T-helper 1 cell treated with Interleukin-12 subunit alpha and Interleukin-12 subunit beta and Interleukin-4 antibody, amounts not matched to agents 30 ng/mL and 1 ng/mL, for 36 hours (primary cell): ENCODE measurements around the gene ADAMTS2. TPM values are rescaled to one million over a fixed set of nuclear protein-coding genes. Genes with fewer than 3 reads are reported as not detected.

Experiments
- intact Hi-C: fragments of 100-400 bp; cut with micrococcal nuclease; formaldehyde crosslinking; loops from one replicate; pipeline ENCODE4 v1.15.1; 2024
- total RNA-seq: library from RNA; stranded (reverse); gene quantifications from 2 replicates; pipeline ENCODE4 v1.2.3, GENCODE V29; 2022

Gene ADAMTS2
- total RNA-seq, 1 donor from 2014 or later, result not detected

DNA sequence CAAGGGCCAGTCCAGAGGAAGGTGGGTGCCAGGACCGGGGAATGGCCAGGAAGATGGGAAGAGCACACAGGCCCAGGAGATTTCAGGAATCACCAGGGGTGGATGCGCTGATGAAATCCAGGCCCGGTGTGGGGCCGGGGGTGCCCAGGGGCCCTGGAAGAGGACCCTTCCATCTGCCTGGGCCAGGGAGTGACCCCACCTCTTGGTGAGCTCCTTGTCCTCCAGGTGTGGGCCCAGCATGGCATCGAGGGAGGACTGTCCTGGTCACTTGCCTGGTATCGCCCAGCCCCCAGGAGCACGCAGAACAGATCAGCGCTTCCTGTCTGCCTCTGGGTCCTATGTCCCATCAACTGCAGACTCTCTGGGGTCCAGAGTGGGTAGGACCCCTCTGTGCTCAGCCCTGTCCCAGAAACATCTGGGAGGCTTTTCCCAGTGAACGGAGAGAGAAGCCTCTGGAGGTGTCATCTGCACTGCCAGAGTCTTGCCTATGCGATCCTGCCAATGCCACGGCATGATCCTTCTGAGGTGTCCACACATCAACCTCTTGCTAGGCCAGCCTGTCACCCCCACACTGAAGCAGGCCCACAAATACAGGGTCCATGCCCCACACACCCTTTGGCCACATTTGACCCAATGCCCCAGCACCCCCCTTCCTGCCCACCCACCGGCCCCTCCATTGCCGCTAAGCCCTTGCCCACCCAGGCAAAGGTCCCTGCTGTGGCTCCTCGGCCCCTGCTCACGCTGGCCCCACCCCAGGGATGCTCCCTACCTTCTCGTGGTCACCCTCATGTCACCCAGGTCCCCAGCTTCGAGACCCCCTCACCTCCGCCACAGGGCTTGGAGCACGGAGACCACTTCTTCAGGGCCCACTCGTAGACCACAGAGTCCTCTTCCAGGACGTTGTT lies 217.9 kb downstream of the ADAMTS2 start:
- intact Hi-C loops, result no loop called here

DNA sequence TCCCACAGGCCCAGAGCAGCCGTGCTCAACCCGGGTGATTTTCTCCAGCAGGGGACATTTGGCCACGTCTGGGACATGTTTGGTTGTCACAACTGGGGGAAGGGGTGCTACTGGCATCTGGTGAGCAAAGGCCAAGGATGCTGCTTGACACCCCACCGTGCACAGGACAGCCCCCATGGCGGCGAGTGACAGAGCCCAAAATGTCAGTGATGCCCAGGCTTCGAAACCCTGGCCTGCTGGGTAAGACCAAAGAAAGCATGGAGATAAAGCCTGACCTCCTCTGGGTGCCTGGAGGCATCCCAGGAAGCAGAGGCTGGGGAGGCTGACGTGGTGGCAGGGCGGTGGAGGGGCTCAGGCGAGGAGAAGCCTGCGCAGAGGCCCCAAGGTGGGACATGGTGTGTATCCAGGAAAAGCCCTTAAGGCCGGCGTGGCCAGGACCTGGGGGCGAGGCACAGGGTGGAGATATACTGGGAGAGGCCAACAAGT lies 218.7 kb downstream of the ADAMTS2 start:
- intact Hi-C loops, result no loop called here

DNA sequence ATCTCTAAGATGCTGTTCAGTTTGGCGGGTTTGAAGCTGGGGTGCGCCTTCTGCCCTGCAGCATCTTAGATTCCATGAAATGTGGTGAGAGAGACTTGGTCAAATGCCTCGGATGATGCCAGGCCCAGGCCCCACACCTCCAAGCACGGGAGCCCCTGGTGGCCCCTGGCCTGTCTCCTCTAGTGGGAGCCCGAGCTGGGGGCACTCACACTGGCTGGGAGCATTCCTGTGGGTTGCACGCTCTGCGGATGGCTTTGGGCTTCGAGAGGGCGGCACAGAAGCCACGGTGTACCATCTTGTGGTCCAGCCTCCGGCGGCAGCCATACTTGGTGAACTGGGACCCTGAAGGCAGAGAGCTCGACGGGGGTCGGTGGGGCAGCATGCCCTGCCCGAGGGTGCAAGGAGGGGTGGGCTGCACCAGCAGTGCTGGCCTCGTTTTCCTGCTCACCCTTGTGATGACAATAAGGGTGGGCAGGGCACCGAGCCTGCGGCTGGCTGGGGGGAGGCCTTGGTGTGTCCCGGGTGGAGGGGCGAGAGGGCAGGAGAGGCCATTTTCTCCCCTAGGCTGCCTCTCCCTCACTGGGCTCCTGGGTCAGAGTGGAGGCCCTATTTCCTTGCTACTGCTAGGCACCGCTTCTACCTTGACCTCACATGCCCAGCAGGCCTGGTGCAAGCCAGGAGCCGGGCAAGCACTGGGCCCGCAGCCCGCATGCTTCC lies 219.3 kb downstream of the ADAMTS2 start:
- intact Hi-C loops, result no loop called here

DNA sequence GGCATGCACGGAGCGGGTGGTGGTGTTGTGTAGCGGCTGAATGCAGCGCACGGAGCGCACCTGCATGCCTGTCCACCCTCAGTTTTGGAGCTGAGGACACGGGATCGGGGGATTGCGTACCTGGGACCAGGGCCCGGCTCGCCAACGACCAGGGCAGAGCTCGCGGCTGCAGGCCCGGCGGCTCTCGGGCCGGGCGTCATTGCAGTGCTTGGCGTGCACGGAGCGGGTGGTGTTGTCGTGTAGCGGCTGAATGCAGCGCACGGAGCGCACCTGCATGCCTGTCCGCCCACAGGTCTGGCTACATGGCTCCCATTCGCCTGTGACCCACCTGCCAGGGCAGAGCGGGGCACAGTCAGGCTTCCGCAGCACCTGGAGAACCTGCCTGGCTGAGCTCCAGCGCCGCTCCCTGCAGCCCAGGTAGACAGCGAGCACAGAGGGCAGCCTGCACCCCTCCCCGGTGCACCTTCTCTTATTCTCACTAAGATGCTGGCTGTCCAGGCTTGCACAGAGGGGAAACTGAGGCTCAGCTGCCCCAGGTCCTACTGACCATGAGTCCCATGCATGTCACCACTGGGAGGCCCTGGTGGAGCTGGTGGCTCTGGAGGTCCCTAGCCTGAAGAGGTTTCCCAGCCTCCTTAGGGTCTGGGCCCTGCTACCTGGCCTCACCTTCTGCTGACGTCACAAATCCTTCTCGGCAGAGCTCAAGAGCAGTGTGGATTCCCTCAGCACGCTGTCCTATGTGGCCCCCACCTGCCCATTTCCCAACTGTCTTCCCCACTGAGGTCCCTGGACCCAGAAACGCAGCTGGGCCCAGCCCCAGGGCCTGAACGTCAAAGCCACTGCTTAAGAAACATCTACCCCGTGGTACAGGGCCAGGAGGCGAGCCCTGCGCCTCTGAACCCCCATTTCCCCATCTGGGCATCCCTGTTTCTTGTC lies 220.1 kb downstream of the ADAMTS2 start:
- intact Hi-C loops, result no loop called here

DNA sequence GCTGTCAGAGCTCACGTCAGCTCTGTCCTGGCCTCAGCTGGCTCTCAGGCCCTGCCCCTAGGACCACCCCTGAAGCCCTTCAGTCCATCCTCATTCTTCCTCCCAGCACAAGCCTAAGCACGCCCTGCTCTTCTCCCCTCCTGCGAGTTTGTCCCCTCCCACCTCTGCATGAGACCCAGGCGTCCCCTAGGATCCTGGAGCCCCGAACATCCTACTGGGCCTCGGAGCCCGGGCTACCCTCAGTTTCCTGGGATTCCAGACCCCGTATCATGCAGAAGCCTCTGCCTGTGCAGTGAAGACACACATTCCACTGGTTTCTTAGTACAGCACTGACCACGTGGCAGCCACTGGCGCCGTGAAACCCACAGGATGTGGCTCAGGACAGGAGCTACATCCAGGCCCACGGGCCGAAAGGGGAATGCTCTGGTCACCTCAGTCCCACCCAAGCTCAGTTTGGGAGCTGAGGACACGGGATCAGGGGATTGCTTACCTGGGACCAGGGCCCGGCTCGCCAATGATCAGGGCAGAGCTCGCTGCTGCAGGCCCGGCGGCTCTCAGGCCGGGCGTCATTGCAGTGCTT lies 220.9 kb downstream of the ADAMTS2 start:
- intact Hi-C loops, result no loop called here

DNA sequence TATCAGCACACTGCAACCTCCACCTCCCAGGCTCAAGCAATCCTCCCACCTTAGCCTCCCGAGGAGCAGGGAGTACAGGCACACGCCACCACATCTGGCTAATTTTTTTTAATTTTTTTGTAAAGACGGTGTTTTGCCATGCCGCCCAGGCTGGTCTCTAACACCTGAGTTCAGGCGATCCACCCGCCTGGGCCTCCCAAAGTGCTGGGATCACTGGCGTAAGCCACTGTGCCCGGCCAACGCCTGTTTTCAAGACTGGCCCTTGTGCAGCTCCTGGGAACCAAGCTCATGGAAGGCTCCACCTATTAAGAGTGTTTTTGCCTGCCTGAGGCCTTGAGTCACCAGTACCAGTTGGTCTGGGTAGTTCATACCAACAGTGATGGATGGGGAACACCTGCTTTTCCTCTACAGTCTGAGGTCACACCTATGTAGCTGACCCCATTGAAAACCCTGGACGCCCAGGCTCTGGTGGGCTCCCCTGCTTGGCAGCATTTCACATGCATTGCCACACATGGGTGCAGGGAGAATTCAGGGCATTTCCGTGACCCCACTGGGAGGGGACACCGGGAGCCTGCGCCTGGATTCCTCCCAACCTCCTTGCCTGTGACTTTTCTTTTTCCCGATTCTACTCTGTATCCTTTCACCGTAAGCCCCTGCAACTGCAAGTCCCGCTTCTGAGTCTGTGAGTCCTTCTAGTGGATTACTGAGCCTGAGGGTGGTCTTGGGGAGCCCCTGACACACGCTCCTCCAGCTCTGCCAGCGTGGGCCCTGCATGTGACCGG lies 221.6 kb downstream of the ADAMTS2 start:
- intact Hi-C loops, result no loop called here

DNA sequence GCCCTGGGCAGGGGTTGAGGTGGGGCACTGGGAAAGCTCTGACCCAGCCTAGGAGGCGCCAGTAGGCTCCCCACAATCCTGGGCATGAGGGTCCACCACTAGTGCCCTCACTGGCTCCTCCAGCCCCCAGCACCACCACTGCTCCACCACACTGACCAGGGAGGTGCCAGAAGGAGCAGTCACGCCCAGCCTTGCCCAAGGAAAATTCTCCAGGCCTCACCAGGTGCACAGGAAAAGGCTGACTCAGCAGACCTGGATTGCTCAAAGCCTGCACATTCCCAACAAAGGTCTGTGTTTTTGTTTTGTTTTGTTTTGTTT lies 222.2 kb downstream of the ADAMTS2 start:
- intact Hi-C loops, result no loop called here

DNA sequence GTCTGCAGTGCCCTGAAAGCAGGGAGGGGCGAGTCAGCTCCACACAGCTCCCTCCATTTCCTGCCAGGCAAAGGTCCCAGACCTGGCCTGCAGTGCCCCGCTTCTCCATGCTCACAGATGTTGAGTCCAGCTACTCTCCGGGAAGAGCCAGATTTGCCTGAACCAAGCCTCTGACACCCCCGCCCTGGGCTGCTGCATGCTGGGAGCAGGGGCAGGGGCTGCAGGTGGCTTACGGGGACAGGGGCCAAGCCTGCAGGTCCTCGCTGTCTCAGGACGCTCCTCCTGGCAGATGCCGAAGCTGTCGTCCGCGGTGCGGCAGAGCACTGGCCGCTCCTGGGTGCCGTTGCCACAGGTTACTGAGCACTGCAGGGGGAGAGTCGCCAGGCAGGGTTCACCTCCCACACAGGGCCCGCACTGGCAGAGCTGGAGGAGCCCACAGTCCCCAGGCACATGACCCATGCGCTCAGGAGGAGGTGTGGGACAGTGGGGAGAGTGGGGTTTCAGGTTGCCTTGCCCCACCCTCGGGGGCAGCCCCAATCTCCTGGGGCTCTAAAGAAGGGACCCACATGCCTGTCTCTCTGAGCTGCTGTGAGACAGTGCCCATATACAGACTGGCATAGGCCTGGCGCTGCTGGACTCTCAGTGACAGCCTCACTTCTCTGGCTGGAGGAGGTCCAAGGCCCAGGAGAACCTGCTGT lies 222.7 kb downstream of the ADAMTS2 start:
- intact Hi-C loops, result no loop called here

DNA sequence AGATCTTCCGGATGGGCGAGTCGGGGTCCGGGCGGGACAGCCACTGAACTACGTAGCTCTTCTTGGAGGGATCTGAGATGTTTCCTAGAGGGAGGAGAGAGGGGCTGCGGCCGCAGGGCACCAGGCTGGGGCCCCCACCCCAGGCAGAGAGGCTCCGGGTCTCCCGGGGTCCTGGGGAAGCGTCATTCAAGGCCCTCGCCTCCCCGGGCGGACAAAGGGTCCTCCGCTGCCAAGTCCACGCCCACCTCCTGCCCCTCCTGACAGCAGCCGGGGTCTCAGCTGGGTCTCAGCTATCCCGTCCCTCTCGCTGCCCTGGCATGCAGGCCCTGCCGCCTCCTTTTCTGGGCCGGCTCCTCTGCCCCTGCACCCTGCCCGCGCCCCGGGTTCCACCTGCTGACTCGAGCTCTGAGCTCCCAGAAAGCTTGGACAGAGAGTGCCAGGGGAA lies 223.6 kb downstream of the ADAMTS2 start:
- intact Hi-C loops, result no loop called here

DNA sequence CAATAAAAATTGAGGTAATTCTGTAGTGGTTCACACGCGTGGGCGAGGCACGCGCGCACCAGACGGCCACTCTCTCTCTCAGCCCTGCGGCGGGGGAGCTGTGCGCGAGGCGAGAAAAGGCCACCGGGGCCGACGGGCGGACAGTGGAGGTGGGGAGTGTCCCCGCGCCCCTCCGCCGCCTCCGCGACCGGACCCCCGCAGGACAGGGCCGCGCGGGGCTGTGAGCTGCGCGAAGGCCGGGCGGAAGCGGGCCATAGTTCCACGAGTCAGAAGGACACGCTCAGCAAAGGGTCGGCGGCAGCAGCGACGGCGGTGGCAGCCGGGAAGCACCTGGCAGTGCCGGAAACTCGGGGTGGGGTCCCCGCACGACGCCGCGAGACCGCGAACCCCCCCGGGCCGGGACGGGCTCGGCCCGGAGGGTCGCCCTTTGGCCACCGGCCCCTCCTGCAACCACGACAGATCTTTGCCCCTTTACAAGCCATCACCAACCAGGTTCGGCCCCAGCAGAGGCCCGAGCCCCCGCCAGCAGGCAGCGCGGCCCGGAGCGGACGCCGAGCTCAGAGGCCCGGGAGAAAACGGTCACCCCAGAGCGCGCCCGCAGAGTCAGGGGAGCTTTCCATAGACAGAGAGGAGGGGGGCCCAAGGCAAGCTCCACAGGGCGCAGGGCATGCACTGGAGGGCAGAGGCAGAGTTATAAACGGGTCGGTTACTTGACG lies 224.2 kb downstream of the ADAMTS2 start:
- intact Hi-C loops, result no loop called here

DNA sequence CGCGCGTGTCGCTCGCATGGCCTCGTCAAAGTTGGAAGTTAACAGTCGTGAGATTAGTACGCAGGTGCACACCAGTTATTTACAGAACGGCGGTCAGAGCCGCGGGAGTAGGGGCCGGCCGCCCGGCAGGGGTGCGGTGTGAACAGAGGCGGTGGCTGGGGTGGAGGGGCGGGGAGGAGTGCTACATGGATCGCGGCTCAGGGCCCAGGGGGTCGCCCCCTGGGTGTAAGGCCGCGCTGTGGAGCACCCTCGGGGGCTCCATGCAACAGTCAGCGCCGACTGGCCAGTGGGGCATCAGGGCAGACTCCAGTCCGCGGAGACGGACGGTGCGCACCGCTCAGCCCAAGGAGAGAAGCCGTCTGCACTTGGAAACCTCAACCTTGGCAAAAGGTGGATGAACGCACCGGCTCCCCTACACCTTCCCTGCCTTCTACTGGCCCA lies 224.8 kb downstream of the ADAMTS2 start:
- intact Hi-C loops, result no loop called here

DNA sequence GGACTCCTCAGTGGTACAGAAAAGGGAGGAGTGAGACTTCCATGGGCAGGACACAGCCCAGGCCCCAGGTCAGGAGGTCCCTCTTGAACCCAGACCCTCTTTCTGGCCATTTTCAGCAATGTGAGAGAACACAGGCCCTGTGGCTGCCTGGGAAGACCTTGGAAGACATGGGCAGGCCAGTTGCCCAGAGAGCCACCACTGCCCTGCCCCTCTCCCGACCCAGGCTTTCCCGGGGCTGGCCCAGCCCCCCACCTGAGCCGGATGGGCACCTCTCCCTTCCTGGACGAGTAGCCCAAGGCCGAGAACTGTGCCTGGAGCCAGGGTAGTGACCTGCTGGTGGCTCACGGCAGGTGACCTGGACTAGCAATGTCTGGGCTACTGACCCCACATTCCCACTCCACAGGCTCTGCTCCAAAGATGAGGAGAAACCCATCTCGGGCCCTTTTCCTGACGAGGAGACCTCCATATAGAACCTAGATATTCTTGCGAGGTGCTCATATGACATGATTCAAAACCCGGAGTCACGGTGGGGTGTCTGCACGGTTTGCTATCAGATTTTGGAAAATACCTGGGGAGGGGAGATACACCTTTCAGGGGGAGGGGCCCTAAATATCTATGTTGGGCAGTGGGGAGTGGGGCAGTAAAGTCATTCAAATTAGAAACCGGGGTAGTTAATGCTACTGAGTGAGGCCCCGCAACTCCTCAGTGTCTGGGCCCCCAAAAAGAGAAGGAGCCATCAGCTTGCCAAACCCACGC lies 225.7 kb downstream of the ADAMTS2 start:
- intact Hi-C loops, result no loop called here

DNA sequence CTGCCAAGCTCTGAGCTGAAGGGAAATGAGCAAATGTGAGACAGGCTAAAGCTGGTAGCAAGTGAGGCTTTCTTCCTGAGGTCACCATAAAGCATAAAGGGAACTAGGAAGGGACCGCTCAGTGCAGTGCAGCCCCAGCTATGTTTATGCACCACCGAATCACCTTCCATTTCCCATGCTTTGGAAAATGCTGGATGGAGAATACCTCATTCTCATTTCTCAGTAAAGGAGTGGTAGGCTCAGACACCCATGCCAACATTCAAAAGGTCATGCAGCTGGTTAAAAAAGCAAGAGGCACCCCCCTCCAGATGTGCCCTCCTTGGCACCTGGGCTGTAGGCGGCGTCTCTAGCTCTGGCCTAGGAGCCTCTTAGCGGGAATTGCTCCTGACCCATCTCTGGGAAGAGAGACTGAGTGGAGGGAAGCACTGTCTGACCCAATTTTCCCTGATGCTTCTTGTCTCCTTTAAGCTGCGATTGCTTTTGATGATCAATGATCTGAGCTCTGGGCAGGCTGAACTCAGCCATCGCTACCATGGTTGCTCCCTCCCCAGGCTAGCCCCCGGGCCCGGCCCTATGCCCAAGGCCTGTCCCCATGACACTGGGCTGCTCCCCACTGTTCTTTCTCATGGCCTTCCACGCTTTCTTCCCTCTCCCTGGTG lies 226.4 kb downstream of the ADAMTS2 start:
- intact Hi-C loops, result no loop called here

DNA sequence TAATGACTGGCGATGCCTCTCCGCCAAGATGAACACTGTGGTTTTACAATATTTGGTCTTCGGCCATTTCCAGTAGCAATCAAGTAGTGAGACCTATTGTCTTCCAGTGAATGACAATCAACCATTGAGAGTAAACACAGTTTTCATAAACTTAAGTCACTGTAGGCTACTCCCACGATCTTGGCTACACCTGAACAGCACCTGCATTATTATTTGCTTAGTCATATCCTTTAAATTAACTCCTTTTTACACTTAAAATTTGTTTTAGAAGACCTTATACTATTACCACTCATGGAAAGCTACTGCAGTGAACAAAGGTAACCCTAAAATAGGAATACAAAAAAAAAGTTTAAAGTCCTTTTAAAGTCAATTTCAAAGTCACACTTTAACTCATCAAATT lies 226.9 kb downstream of the ADAMTS2 start:
- intact Hi-C loops, result no loop called here

DNA sequence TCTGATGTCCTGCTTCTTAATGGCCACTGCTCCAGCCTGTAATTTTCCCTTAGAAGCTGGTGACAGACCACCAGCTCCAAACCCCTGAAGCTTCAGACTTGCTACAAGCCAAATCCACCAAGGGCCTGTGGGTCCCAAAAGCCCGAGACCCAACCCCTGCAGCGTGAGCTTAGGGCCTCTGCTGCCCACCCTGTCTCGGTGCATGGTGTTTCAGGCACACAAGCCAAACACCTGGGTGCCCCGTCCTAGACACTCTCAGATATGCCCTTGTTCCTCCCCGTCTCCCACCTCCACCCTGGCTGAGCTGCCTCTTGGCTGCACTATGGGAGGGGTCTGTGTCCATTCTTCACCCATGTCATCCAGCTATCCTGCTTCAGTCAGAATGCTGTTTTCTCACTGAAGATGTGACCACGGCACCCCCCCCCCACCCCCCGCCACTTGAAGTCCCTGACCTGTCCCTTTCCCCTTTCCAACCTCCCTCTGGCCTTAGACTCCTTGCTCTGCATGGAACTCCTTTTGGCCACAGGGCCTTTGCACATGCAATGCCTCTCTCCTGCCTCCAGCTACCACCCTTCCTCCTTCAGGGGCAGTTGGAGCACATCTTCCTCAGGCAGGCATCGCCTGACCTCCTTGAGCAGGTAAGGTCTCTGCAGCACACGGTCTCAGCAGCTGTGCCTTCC lies 229.3 kb downstream of the ADAMTS2 start:
- intact Hi-C loops, result no loop called here

DNA sequence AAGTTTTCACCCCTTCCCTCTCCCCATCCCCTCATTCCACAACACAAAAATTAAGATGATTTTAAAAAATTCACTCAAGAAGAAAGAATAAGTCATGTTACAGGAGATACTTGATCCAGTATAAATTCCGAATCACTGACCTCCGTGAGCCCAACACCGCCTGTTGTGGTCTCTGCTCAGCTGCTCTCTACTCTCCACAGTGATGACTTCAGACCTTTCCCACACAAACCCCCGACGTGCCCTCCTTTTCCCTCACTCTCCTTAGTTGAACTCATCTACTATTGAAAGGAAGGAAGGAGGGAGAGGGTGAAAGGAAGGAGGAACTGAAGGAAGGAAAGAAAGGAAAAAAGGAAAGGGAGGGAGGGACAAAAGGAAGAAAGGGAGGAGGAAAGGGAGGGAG lies 230.0 kb downstream of the ADAMTS2 start:
- intact Hi-C loops, result no loop called here

DNA sequence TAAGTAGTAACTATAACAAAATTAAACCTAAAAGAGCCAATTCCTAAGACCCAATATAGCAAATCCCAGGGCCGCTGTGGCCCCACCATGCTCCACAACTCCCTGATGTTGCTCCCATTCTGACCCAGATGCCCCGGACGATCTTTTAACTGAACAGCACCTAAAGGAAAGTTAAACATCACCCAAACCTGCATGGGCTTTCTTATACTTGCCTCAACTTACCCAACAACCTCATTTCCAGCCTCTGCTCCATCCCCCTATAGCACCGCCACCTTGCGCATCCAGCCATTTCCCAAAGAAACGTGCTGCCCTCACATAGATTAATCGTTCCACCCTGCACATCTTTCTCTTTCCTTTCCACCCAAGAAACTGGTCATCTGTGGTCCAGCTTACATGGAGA lies 230.5 kb downstream of the ADAMTS2 start:
- intact Hi-C loops, result no loop called here
